Mucosa of stomach (tissue), 1 donor: ENCODE measurements around the gene HHIP.

Experiments
- H3K27me3 ChIP-seq: one replicate; pipeline ENCODE4 v1.7.0; 2013; ENCODE audit warnings: mild to moderate bottlenecking, low read length; ENCODE audit not compliant: control insufficient read depth, insufficient read depth
- H3K36me3 ChIP-seq: one replicate; pipeline ENCODE4 v1.7.0; 2013; ENCODE audit warnings: low read length; ENCODE audit not compliant: control insufficient read depth, insufficient read depth
- H3K4me1 ChIP-seq: one replicate; pipeline ENCODE4 v1.7.0; 2013; ENCODE audit warnings: mild to moderate bottlenecking, low read length; ENCODE audit not compliant: control insufficient read depth, insufficient read depth
- H3K4me3 ChIP-seq: one replicate; pipeline ENCODE4 v1.7.0; 2013; ENCODE audit warnings: low read length
- H3K9ac ChIP-seq: one replicate; pipeline ENCODE4 v1.7.0; 2013; ENCODE audit warnings: mild to moderate bottlenecking, low read length, moderate library complexity
- H3K9me3 ChIP-seq: one replicate; pipeline ENCODE4 v1.7.0; 2013; ENCODE audit warnings: mild to moderate bottlenecking, low read length, moderate library complexity; ENCODE audit not compliant: control insufficient read depth
- donor health status: Pancreatic carcinoma.

Gene HHIP

GRCh38 chr4:144645102-144645630, 790 bp upstream of the HHIP start:
- no peaks in the 10 kb centered on the region for H3K36me3 ChIP-seq
- no peak overlapping the region for H3K9ac ChIP-seq
- no peaks in the 10 kb centered on the region for H3K9me3 ChIP-seq
- H3K4me3 ChIP-seq = no peak overlapping the region
- peaks cover 4% of the 10 kb centered on the region for H3K4me1 ChIP-seq
- peaks cover 41% of the 10 kb centered on the region for H3K27me3 ChIP-seq

DNA sequence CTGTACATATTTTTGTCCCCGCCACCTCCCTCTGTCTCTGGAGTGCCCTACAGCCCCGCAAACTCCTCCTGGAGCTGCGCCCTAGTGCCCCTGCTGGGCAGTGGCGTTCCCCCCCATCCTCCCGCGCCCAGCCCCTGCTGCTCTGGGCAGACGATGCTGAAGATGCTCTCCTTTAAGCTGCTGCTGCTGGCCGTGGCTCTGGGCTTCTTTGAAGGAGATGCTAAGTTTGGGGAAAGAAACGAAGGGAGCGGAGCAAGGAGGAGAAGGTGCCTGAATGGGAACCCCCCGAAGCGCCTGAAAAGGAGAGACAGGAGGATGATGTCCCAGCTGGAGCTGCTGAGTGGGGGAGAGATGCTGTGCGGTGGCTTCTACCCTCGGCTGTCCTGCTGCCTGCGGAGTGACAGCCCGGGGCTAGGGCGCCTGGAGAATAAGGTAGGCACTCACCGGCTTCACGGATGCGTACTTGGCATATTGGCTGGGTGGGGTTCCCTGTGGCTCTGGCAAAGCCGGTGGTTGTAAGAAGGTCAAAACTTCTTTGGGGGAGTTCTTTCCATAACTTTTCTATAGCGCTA, 653 bp downstream of the HHIP start:
- no peak overlapping the region for H3K9ac ChIP-seq
- H3K27me3 ChIP-seq = peaks cover 41% of the 10 kb centered on the region

DNA sequence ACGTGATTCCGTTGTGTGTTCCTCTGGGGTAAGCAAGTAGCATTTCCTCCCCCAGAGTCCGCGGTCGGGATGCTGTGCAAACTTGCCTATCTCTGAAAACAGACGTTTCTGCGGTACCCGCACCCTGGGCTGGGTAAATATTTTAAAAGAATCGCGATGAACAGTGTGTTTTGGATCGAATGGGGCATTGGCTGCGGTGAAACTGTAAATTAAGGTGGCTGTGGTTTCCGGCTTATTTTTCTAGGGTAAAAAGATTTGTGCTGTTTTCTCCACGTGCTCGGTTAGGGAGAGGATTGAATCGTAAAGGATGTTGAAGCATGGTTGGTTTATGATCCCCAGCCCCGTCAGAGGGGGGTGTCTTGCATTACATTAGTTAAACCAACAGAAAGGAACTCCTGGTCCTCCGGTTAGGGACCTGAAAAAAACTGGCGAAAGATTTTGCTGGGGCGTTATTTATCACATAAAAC, 1.2 kb downstream of the HHIP start:
- peaks cover 41% of the 10 kb centered on the region for H3K27me3 ChIP-seq
- no peak overlapping the region for H3K9ac ChIP-seq
- no peaks in the 10 kb centered on the region for H3K36me3 ChIP-seq
- H3K9me3 ChIP-seq = no peaks in the 10 kb centered on the region
- peaks cover 4% of the 10 kb centered on the region for H3K4me1 ChIP-seq
- no peak overlapping the region for H3K4me3 ChIP-seq

More for the DNA sequence above, 653 bp downstream of the HHIP start:
- H3K9me3 ChIP-seq = no peaks in the 10 kb centered on the region
- H3K36me3 ChIP-seq = no peaks in the 10 kb centered on the region
- H3K4me1 ChIP-seq = peaks cover 4% of the 10 kb centered on the region
- H3K4me3 ChIP-seq = no peak overlapping the region

- no peak overlapping the region for H3K9ac ChIP-seq
- H3K27me3 ChIP-seq = peaks cover 41% of the 10 kb centered on the region
Observed at GRCh38 chr4:144647590-144647989, 1.6 kb downstream of the HHIP start.

DNA sequence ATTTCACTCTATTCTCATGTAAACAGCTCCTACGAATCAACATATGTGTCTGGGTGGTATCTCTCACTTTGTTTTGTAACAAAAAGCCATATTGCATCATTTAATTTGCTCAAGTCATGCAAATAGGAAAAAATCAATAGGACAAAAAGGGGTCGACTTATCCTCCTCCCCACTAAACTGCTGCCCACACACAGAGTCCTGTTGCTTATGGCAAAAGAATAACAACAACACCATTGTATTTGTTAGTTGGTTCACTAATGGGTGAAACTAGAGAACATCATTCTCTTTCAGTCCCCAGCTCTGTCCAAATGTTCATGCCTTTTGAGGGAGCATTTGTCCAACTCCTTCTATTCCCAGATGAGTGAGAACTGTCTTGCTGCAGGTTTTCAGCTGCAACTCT, 2.1 kb downstream of the HHIP start:
- Histone ChIP-seq H3K9ac (no peak overlapping the region), H3K4me3 (no peak overlapping the region), H3K36me3 (no peaks in the 10 kb centered on the region), H3K27me3 (peaks cover 41% of the 10 kb centered on the region), H3K4me1 (peaks cover 4% of the 10 kb centered on the region), H3K9me3 (no peaks in the 10 kb centered on the region)

More at GRCh38 chr4:144647590-144647989, 1.6 kb downstream of the HHIP start:
- H3K4me1 ChIP-seq = peaks cover 4% of the 10 kb centered on the region
- no peaks in the 10 kb centered on the region for H3K9me3 ChIP-seq
- no peaks in the 10 kb centered on the region for H3K36me3 ChIP-seq
- no peak overlapping the region for H3K4me3 ChIP-seq

- Histone ChIP-seq H3K9me3 (no peaks in the 10 kb centered on the region), H3K4me1 (peaks cover 4% of the 10 kb centered on the region), H3K36me3 (no peaks in the 10 kb centered on the region), H3K4me3 (no peak overlapping the region), H3K9ac (no peak overlapping the region), H3K27me3 (peaks cover 39% of the 10 kb centered on the region)
Observed at GRCh38 chr4:144649646-144650045, 3.7 kb downstream of the HHIP start.

GRCh38 chr4:144650311-144651005, 4.5 kb downstream of the HHIP start:
- Histone ChIP-seq H3K36me3 (no peaks in the 10 kb centered on the region), H3K27me3 (peaks cover 32% of the 10 kb centered on the region), H3K9ac (no peak overlapping the region), H3K4me1 (peaks cover 4% of the 10 kb centered on the region), H3K9me3 (no peaks in the 10 kb centered on the region), H3K4me3 (no peak overlapping the region)

- H3K36me3 ChIP-seq = no peaks in the 10 kb centered on the region
- no peaks in the 10 kb centered on the region for H3K27me3 ChIP-seq
- H3K4me1 ChIP-seq = no peaks in the 10 kb centered on the region
- H3K9me3 ChIP-seq = no peaks in the 10 kb centered on the region
- H3K4me3 ChIP-seq = no peak overlapping the region
- H3K9ac ChIP-seq = no peak overlapping the region
Observed at GRCh38 chr4:144653781-144654545, 8.0 kb downstream of the HHIP start.

DNA sequence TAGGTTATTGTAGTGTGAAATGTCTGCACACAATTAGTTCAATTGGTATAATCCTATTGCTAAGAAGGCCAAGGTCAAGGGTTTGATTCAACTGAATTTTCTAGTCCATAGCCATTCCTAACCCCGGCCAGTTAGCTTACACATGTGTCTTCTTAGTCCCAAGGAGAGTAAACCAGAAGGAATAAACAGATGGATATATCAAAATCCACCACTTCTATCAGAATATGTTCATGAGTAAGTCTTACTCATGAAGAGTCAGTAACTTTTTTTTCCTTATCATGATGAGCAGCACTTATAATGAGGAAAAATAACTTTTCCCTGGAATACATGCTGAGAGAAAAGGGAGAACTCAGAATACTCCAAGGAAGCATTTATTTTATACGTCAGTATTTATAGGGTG, 9.5 kb downstream of the HHIP start:
- H3K36me3 ChIP-seq = no peaks in the 10 kb centered on the region
- no peak overlapping the region for H3K4me3 ChIP-seq
- H3K27me3 ChIP-seq = no peaks in the 10 kb centered on the region
- no peaks in the 10 kb centered on the region for H3K9me3 ChIP-seq
- H3K4me1 ChIP-seq = no peaks in the 10 kb centered on the region
- no peak overlapping the region for H3K9ac ChIP-seq

DNA sequence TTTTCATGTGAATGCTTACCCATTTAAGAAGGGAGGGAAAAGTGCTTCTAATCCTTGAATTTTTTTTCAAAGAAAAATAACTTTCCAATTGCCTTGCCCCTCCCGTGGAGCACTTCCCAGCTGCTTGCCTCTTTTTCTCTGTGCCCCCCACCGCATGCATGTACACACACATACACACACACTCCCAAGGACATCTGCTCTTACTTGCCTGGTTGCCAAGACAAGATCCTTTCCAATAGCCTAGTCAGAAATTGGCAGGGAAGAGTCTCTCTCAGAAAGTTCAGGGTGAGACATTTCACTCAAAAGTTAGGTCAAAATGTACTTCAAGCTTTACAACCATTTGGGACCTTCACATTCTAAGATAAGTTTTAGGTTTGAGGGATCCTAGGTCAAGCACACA, 10.9 kb downstream of the HHIP start:
- H3K27me3 ChIP-seq = no peaks in the 10 kb centered on the region
- H3K9me3 ChIP-seq = no peaks in the 10 kb centered on the region
- no peak overlapping the region for H3K9ac ChIP-seq
- no peaks in the 10 kb centered on the region for H3K36me3 ChIP-seq
- no peaks in the 10 kb centered on the region for H3K4me1 ChIP-seq
- H3K4me3 ChIP-seq = no peak overlapping the region

- H3K9ac ChIP-seq = no peak overlapping the region
- H3K36me3 ChIP-seq = no peaks in the 10 kb centered on the region
- H3K27me3 ChIP-seq = no peaks in the 10 kb centered on the region
- no peak overlapping the region for H3K4me3 ChIP-seq
- no peaks in the 10 kb centered on the region for H3K9me3 ChIP-seq
- H3K4me1 ChIP-seq = no peaks in the 10 kb centered on the region
Observed at GRCh38 chr4:144658015-144658567, 12.1 kb downstream of the HHIP start.

GRCh38 chr4:144658903-144659302, 12.9 kb downstream of the HHIP start:
- H3K9ac ChIP-seq = no peak overlapping the region
- no peaks in the 10 kb centered on the region for H3K36me3 ChIP-seq
- no peaks in the 10 kb centered on the region for H3K4me1 ChIP-seq
- no peaks in the 10 kb centered on the region for H3K9me3 ChIP-seq
- H3K27me3 ChIP-seq = no peaks in the 10 kb centered on the region
- no peak overlapping the region for H3K4me3 ChIP-seq
